OCI-LY7 (cell line): ENCODE measurements around the gene GRP. TPM values are rescaled to one million over a fixed set of nuclear protein-coding genes. Genes with fewer than 3 reads are reported as not detected.

Experiments
- BruUV-seq: library from RNA; stranded (reverse); fragments of 400-500 nt; replicated peaks from 2 replicates; lab custom pipeline; 2021; lab: Mats Ljungman, UMichigan
- CTCF ChIA-PET: fragments of 300-600 bp; sonication (Branson Sonifier 250); formaldehyde crosslinking; loops from one replicate; lab custom pipeline; 2022; ENCODE audit warnings: antibody characterized with exemption; ENCODE audit not compliant: unreplicated experiment; lab: Charles Lee
- POLR2A ChIA-PET: fragments of 300-600 bp; sonication (Branson Sonifier 250); formaldehyde crosslinking; loops from one replicate; lab custom pipeline; 2022; ENCODE audit warnings: antibody characterized with exemption; lab: Charles Lee
- DNase-seq: peaks from one replicate; pipeline ENCODE4 v3.0.0-alpha.2; 2015; ENCODE audit warnings: low spot score
- H2AFZ ChIP-seq: fragments of 200-600 bp; sonication (generic), shearing (Covaris generic); 2 replicates; pipeline ENCODE4 v1.6.1; 2014; ENCODE audit warnings: mild to moderate bottlenecking, antibody characterized with exemption, low read length, moderate library complexity
- H3K27ac ChIP-seq: fragments of 200-600 bp; sonication (generic); 2 replicates; pipeline ENCODE4 v1.5.1; 2014; ENCODE audit warnings: mixed run types, low read depth, mild to moderate bottlenecking, moderate library complexity, low read length, inconsistent platforms; ENCODE audit not compliant: poor library complexity, severe bottlenecking
- H3K36me3 ChIP-seq: fragments of 200-600 bp; sonication (generic); 2 replicates; pipeline ENCODE4 v1.6.1; 2014; ENCODE audit warnings: mild to moderate bottlenecking, antibody characterized with exemption, low read length, moderate library complexity, mixed read lengths; ENCODE audit not compliant: insufficient read depth
- H3K4me1 ChIP-seq: fragments of 200-600 bp; sonication (generic); 2 replicates; pipeline ENCODE4 v1.5.1; 2014; ENCODE audit warnings: mild to moderate bottlenecking, low read length; ENCODE audit not compliant: insufficient read depth, poor library complexity, severe bottlenecking
- H3K4me2 ChIP-seq: fragments of 200-600 bp; sonication (generic); 2 replicates; pipeline ENCODE4 v1.6.1; 2014; ENCODE audit warnings: mild to moderate bottlenecking, low read length
- H3K4me3 ChIP-seq: fragments of 200-600 bp; sonication (generic); 2 replicates; pipeline ENCODE4 v1.5.1; 2014; ENCODE audit warnings: mild to moderate bottlenecking, low read depth, low read length; ENCODE audit not compliant: poor library complexity, severe bottlenecking
- H3K79me2 ChIP-seq: fragments of 200-600 bp; sonication (generic); 2 replicates; pipeline ENCODE4 v1.6.1; 2016; ENCODE audit warnings: low read depth, mild to moderate bottlenecking, low read length, moderate library complexity, mixed read lengths; ENCODE audit not compliant: insufficient read depth
- H3K9me2 ChIP-seq: fragments of 200-600 bp; sonication (generic); 2 replicates; pipeline ENCODE4 v1.6.1; 2016; ENCODE audit warnings: mild to moderate bottlenecking, low read length, mixed read lengths; ENCODE audit not compliant: insufficient read depth
- H3K9me3 ChIP-seq: fragments of 200-600 bp; sonication (generic); 2 replicates; pipeline ENCODE4 v1.6.1; 2014; ENCODE audit warnings: mild to moderate bottlenecking, mixed run types, low read length, mixed read lengths
- H4K20me1 ChIP-seq: fragments of 200-600 bp; sonication (generic); 2 replicates; pipeline ENCODE4 v1.6.1; 2014; ENCODE audit warnings: mild to moderate bottlenecking, antibody characterized with exemption, low read length, moderate library complexity, mixed read lengths; ENCODE audit not compliant: insufficient read depth
- CTCF ChIP-seq: fragments of 200-600 bp; sonication (generic); conservative IDR thresholded peaks from 2 replicates; pipeline ENCODE4 v1.5.1; 2014; ENCODE audit warnings: mild to moderate bottlenecking, antibody characterized with exemption, low read length, moderate library complexity, mixed read lengths
- EZH2phosphoT487 ChIP-seq: fragments of 200-600 bp; sonication (generic); IDR thresholded peaks from 2 replicates; pipeline ENCODE4 v1.6.1; 2018; ENCODE audit warnings: low read depth, borderline replicate concordance, mild to moderate bottlenecking, mixed run types, antibody characterized with exemption, low read length, moderate library complexity, mixed read lengths
- intact Hi-C: fragments of 100-400 bp; cut with micrococcal nuclease; formaldehyde crosslinking; loops from one replicate; pipeline ENCODE4 v1.10.0; 2022; ENCODE audit not compliant: unreplicated experiment
- total RNA-seq, 2 experiments: library from RNA; depleted of rRNA in 1 of 2; stranded (reverse); fragments of >200 nt in 1 of 2; shearing (Covaris generic) in 1 of 2; gene quantifications; 2 replicates each; pipeline ENCODE4 v1.2.3, GENCODE V29; 2014 to 2022

The GRP gene
- total RNA-seq, 2 experiments from 2014 or later, result not detected

- no peak for DNase-seq
- Histone ChIP-seq H3K27ac (no peak within 1 kb of the TSS), H3K9me3 (no peaks in the 10 kb centered on the region), H3K4me3 (no peak within 1 kb of the TSS), H3K36me3 (no peaks in the 10 kb centered on the region), H4K20me1 (no peaks in the 10 kb centered on the region), H3K9me2 (no peaks in the 10 kb centered on the region), H2AFZ (no peak within 1 kb of the TSS), H3K79me2 (no peaks in the 10 kb centered on the region), H3K4me2 (no peak within 1 kb of the TSS), H3K4me1 (no peaks in the 10 kb centered on the region)
- ChIA-PET POLR2A (no interaction called here), CTCF (no interaction called here)
- intact Hi-C loops, result no loop called here
- no TSS peak for BruUV-seq
- TF ChIP-seq EZH2phosphoT487 (no peak), CTCF (no peak)
Observed at GRCh38 chr18:59272891-59273758, 53.2 kb downstream of the GRP start, which contains the start of gene RAX. Gene RAX, minus strand, starts transcription at chr18:59273454. Its CDS starts 248 bp downstream, at chr18:59273206.

- BruUV-seq, result no TSS peak
- Histone ChIP-seq H3K9me2 (no peaks in the 10 kb centered on the region), H4K20me1 (no peaks in the 10 kb centered on the region), H2AFZ (no peak overlapping the region), H3K36me3 (no peaks in the 10 kb centered on the region), H3K4me3 (no peak overlapping the region), H3K79me2 (no peaks in the 10 kb centered on the region), H3K27ac (no peak overlapping the region), H3K4me1 (no peaks in the 10 kb centered on the region), H3K4me2 (no peak overlapping the region), H3K9me3 (no peaks in the 10 kb centered on the region)
- ChIA-PET POLR2A (no interaction called here), CTCF (no interaction called here)
- no peak for DNase-seq
- intact Hi-C loops, result no loop called here
- no peak for TF ChIP-seq EZH2phosphoT487
- no peak for TF ChIP-seq CTCF
Observed at GRCh38 chr18:59273759-59274532, 54.0 kb downstream of the GRP start.
